Kidney (tissue), 14 donors: ENCODE results near the gene RBPJ. TPM values are rescaled to one million over a fixed set of nuclear protein-coding genes. Genes with fewer than 3 reads are reported as not detected.

Experiments
- DNase-seq, 5 donors: peaks; one replicate each; pipeline ENCODE4 v3.0.0-alpha.2; 2013 to 2020
- FAIRE-seq: peaks from 2 replicates; lab custom pipeline; 2012; peaks lifted over from hg19 to GRCh38; lab: Jason Lieb, UNC
- H3K27ac ChIP-seq, 2 donors: one replicate each; pipeline ENCODE4 v1.7.0; 2013; ENCODE audit warnings: low read depth in 2 of 2, low read length in 2 of 2, inconsistent platforms in 1 of 2
- H3K27me3 ChIP-seq: one replicate; pipeline ENCODE4 v1.7.1; 2013; ENCODE audit warnings: low read length, inconsistent platforms; ENCODE audit not compliant: control insufficient read depth, insufficient read depth
- H3K36me3 ChIP-seq, 3 donors: one replicate each; pipeline versions ENCODE4 v1.7.0 to v1.7.1; 2013; ENCODE audit warnings: low read length in 3 of 3, control low read depth in 1 of 3, inconsistent platforms in 1 of 3; ENCODE audit not compliant: insufficient read depth in 3 of 3, control insufficient read depth in 2 of 3
- H3K4me1 ChIP-seq, 3 donors: one replicate each; pipeline versions ENCODE4 v1.7.0 to v1.7.1; 2013; ENCODE audit warnings: low read length in 3 of 3, inconsistent platforms in 1 of 3, low read depth in 1 of 3; ENCODE audit not compliant: control insufficient read depth in 2 of 3, insufficient read depth in 2 of 3
- H3K4me3 ChIP-seq, 3 donors: one replicate each; pipeline versions ENCODE4 v1.7.0 to v1.8.1; 2013; ENCODE audit warnings: low read length in 3 of 3, control low read depth in 1 of 3, inconsistent platforms in 1 of 3
- H3K9ac ChIP-seq, 3 donors: one replicate each; pipeline versions ENCODE4 v1.7.0 to v1.7.1; 2013; ENCODE audit warnings: low read length in 3 of 3, control low read depth in 1 of 3, inconsistent platforms in 1 of 3
- H3K9me3 ChIP-seq, 3 donors: one replicate each; pipeline versions ENCODE4 v1.7.0 to v1.7.1; 2013; ENCODE audit warnings: low read length in 3 of 3, control low read depth in 1 of 3, inconsistent platforms in 1 of 3; ENCODE audit not compliant: control insufficient read depth in 2 of 3, insufficient read depth in 1 of 3
- CTCF ChIP-seq: IDR thresholded peaks from 3 replicates; pipeline ENCODE4 v1.5.1; 2012; ENCODE audit warnings: mild to moderate bottlenecking, moderate library complexity, borderline replicate concordance; ENCODE audit not compliant: insufficient read depth; ENCODE audit errors: extremely low read depth
- intact Hi-C: fragments of 100-400 bp; cut with DNase I; formaldehyde crosslinking; loops from one replicate; pipeline ENCODE4 v1.11.1; 2022
- polyA plus RNA-seq: library from polyadenylated mRNA; stranded (reverse); fragments of 350-450 nt; fragmentation: Illumina TruSeq; extraction: RNeasy Lipid Tissue Mini Kit (QIAGEN cat#74804); gene quantifications from one replicate; pipeline ENCODE4 v1.2.3, GENCODE V29; 2014; ENCODE audit warnings: low read depth, low replicate concordance; ENCODE audit not compliant: insufficient read depth
- total RNA-seq: library from RNA; stranded (reverse); fragmentation: NEBNext Ultra II Directional; extraction: Animal tissue kit (Norgen Biotek cat#: 25700); gene quantifications from one replicate; pipeline ENCODE4 v1.2.1, GENCODE V29; 2021
- donor health status: control.
- donor health status: control.
- donor health status: control.
- donor health status: control.
- donor health status: control.
- donor health status: DM: yes; HTN: yes; CAD: no.
- donor health status: Normal renal cell carcinoma (clear cell type).

The RBPJ gene
- total and polyA plus RNA-seq, 2 donors from 2014 or later = 28.5 to 77.6 TPM

- no peak overlapping the region for H3K9ac ChIP-seq
- no peak for FAIRE-seq
- H3K27ac ChIP-seq = no peak overlapping the region
- H3K4me1 ChIP-seq = no peaks in the 10 kb centered on the region
- no peak for TF ChIP-seq CTCF
- intact Hi-C loops = no loop called here
- H3K27me3 ChIP-seq = no peaks in the 10 kb centered on the region
- H3K4me3 ChIP-seq = no peak overlapping the region
- H3K9me3 ChIP-seq = peaks cover 0 to 7% (median 0%) of the 10 kb centered on the region in 3 donors
- no peak for DNase-seq
- H3K36me3 ChIP-seq = peaks cover 0 to 13% (median 3%) of the 10 kb centered on the region in 3 donors
Measured at GRCh38 chr4:26402458-26402857, 81.6 kb downstream of the RBPJ start.

- Histone ChIP-seq H3K27ac (no peak overlapping the region), H3K4me1 (no peaks in the 10 kb centered on the region), H3K4me3 (no peak overlapping the region), H3K27me3 (no peaks in the 10 kb centered on the region), H3K36me3 (peaks cover 0 to 13% (median 3%) of the 10 kb centered on the region in 3 donors), H3K9me3 (peaks cover 0 to 7% (median 0%) of the 10 kb centered on the region in 3 donors), H3K9ac (no peak overlapping the region)
- TF ChIP-seq CTCF = no peak
- intact Hi-C loops = no loop called here
- DNase-seq = no peak
- no peak for FAIRE-seq
Measured at GRCh38 chr4:26404743-26405206, 84.0 kb downstream of the RBPJ start.

GRCh38 chr4:26406346-26406975, 85.6 kb downstream of the RBPJ start:
- intact Hi-C loops = no loop called here
- FAIRE-seq = no peak

More at GRCh38 chr4:26406346-26406975, 85.6 kb downstream of the RBPJ start:
- no peak for TF ChIP-seq CTCF
- no peak overlapping the region for H3K4me3 ChIP-seq
- H3K9me3 ChIP-seq = peaks cover 0 to 7% (median 0%) of the 10 kb centered on the region in 3 donors
- H3K27me3 ChIP-seq = no peaks in the 10 kb centered on the region
- DNase-seq = no peak
- no peaks in the 10 kb centered on the region for H3K4me1 ChIP-seq
- no peak overlapping the region for H3K27ac ChIP-seq
- no peak overlapping the region for H3K9ac ChIP-seq
- peaks cover 0 to 13% (median 3%) of the 10 kb centered on the region in 3 donors for H3K36me3 ChIP-seq
